ENCODE measurements around the gene MYO5B. TPM values are rescaled to one million over a fixed set of nuclear protein-coding genes. Genes with fewer than 3 reads are reported as not detected.

MYO5B gene
- total RNA-seq, 1 experiment from 2014 or later: 32.1 TPM

- CTCF ChIA-PET: no interaction called here
These were observed 341.9 kb downstream of the MYO5B start for GRCh38 chr18:49853011-49853410.

More at GRCh38 chr18:49853011-49853410, 341.9 kb downstream of the MYO5B start:
- peaks cover 21 to 53% of the 10 kb centered on the region in 2 experiments for H3K4me1 ChIP-seq (ENCODE audit: control insufficient read depth in 1 of 2, insufficient read depth in 2 of 2, low read length in 2 of 2)
- no peak overlapping the region for H3K9ac ChIP-seq (ENCODE audit: low read length)
- no peak for ATAC-seq
- no peaks in the 10 kb centered on the region for H3K79me2 ChIP-seq (ENCODE audit: insufficient read depth, low read length)
- no peaks in the 10 kb centered on the region for H3K9me3 ChIP-seq (ENCODE audit: control insufficient read depth in 1 of 2, insufficient read depth in 1 of 2, low read depth in 1 of 2, low read length in 2 of 2)
- no peaks in the 10 kb centered on the region for H3K27me3 ChIP-seq (ENCODE audit: insufficient read depth, low read length)
- no peak for TF ChIP-seq CEBPB (IDR thresholded peaks at IDR 0.05; ENCODE audit: low read depth)
- TF ChIP-seq ATF3 (IDR thresholded peaks at IDR 0.05): no peak
- no peak for TF ChIP-seq ZNF274 (IDR thresholded peaks at IDR 0.05; ENCODE audit: low read depth, low read length)
- no peak for TF ChIP-seq EZH2 (IDR thresholded peaks at IDR 0.05)
- TF ChIP-seq SP1 (IDR thresholded peaks at IDR 0.05; ENCODE audit: low read depth): no peak
- TF ChIP-seq ZBTB33 (IDR thresholded peaks at IDR 0.05; ENCODE audit: extremely low read depth, insufficient replicate concordance, low read length): no peak
- TF ChIP-seq CTCF (IDR thresholded peaks at IDR 0.05 in 2 of 3, conservative IDR thresholded peaks at IDR 0.05 in 1 of 3; ENCODE audit: borderline replicate concordance in 1 of 3, insufficient read depth in 1 of 3, low read depth in 2 of 3, low read length in 2 of 3): no peak
- TF ChIP-seq RAD21 (IDR thresholded peaks at IDR 0.05; ENCODE audit: low read depth): no peak
- no peak for TF ChIP-seq POLR2AphosphoS5 (IDR thresholded peaks at IDR 0.05; ENCODE audit: low read depth, low read length)
- TF ChIP-seq MAX (IDR thresholded peaks at IDR 0.05): no peak
- no peak for TF ChIP-seq REST (IDR thresholded peaks at IDR 0.05; ENCODE audit: low read depth)
- no peak for TF ChIP-seq SRF (IDR thresholded peaks at IDR 0.05; ENCODE audit: low read depth)
- no peak for TF ChIP-seq POLR2A (IDR thresholded peaks at IDR 0.05; ENCODE audit: borderline replicate concordance, extremely low read depth, insufficient read depth, insufficient read length)
- TF ChIP-seq SIN3A (IDR thresholded peaks at IDR 0.05; ENCODE audit: low read depth): no peak
- no peak for TF ChIP-seq JUND (IDR thresholded peaks at IDR 0.05)
- no peak for TF ChIP-seq CBX3 (IDR thresholded peaks at IDR 0.05; ENCODE audit: low read depth)
- no peak for TF ChIP-seq EZH2phosphoT487 (IDR thresholded peaks at IDR 0.05; ENCODE audit: borderline replicate concordance)
- TF ChIP-seq YY1 (IDR thresholded peaks at IDR 0.05; ENCODE audit: extremely low read depth, insufficient replicate concordance, low read depth, low read length): no peak
- no peak for TF ChIP-seq ZFX (IDR thresholded peaks at IDR 0.05)
- TF ChIP-seq TCF7L2 (IDR thresholded peaks at IDR 0.05; ENCODE audit: borderline replicate concordance, extremely low read depth, insufficient read depth, insufficient read length): no peak
- RAD21 ChIA-PET (ENCODE audit: low non-redundant PET in 1 of 2, low total read pairs in 2 of 2, uncharacterized antibody in 2 of 2, unreplicated experiment in 2 of 2): no interaction called here
- POLR2A ChIA-PET: no interaction called here
- no peak overlapping the region for H3K27ac ChIP-seq (ENCODE audit: low read depth, low read length)
- H3K9me2 ChIP-seq (ENCODE audit: insufficient read depth): no peaks in the 10 kb centered on the region
- H3K4me2 ChIP-seq (ENCODE audit: low read length): no peak overlapping the region
- BruUV-seq (replicated peaks): no TSS peak
- H3K4me3 ChIP-seq (replicated peaks in 1 of 2; ENCODE audit: low read depth in 1 of 2, low read length in 2 of 2): no peak overlapping the region
- intact Hi-C loops (cut with micrococcal nuclease): loop anchor here (10.0 kb wide), 1 partner anchor 198 kb away; no protein-coding TSS in a partner anchor
- no peak for DNase-seq (ENCODE audit: low read depth, low spot score)
- no peaks in the 10 kb centered on the region for H3K36me3 ChIP-seq (ENCODE audit: control insufficient read depth in 1 of 2, insufficient read depth in 2 of 2, low read length in 2 of 2)
- no peak overlapping the region for H2AFZ ChIP-seq (ENCODE audit: low read depth, low read length, poor library complexity, severe bottlenecking)
- no peaks in the 10 kb centered on the region for H4K20me1 ChIP-seq (ENCODE audit: insufficient read depth)
